IMR-90 (cell line): ENCODE measurements around the gene DCTN2. TPM values are rescaled to one million over a fixed set of nuclear protein-coding genes. Genes with fewer than 3 reads are reported as not detected.

Experiments
- ATAC-seq: fragments of 200-7000 bp; cut with Tn5 transposase; 2 replicates; pipeline ENCODE4 v1.9.1; 2020; ENCODE audit warnings: low read depth, mild to moderate bottlenecking, moderate library complexity
- BruUV-seq: library from RNA; stranded (reverse); fragments of 400-500 nt; replicated peaks from 2 replicates; lab custom pipeline; 2021; lab: Mats Ljungman, UMichigan
- CTCF ChIA-PET: fragments of 300-600 bp; formaldehyde crosslinking; extraction: SDS; loops from one replicate; lab custom pipeline; 2021; ENCODE audit warnings: antibody characterized with exemption; lab: Yijun Ruan, JAX
- POLR2A ChIA-PET: fragments of 300-600 bp; sonication (Branson Sonifier 250); formaldehyde crosslinking; loops from one replicate; lab custom pipeline; 2022; ENCODE audit warnings: antibody characterized with exemption; ENCODE audit not compliant: unreplicated experiment; lab: Charles Lee
- DNase-seq: peaks from one replicate; pipeline ENCODE4 v3.0.0; 2013
- H2AFZ ChIP-seq: replicated peaks from 2 replicates; pipeline ENCODE3; 2013; ENCODE audit warnings: low read length, mild to moderate bottlenecking; ENCODE audit not compliant: poor library complexity
- H2AK5ac ChIP-seq: 2 replicates; pipeline ENCODE4 v1.6.1; 2013; ENCODE audit warnings: low read depth, low read length, inconsistent platforms
- H2AK9ac ChIP-seq: replicated peaks from 2 replicates; pipeline ENCODE3; 2013; ENCODE audit warnings: mild to moderate bottlenecking, low read depth, low read length, moderate library complexity; ENCODE audit not compliant: poor library complexity
- H2BK120ac ChIP-seq: 2 replicates; pipeline ENCODE4 v1.6.1; 2013; ENCODE audit warnings: low read depth, low read length, inconsistent platforms
- H2BK15ac ChIP-seq: 3 replicates; pipeline ENCODE4 v1.6.1; 2013; ENCODE audit warnings: low read depth, low read length, inconsistent platforms
- H2BK20ac ChIP-seq: 2 replicates; pipeline ENCODE4 v1.6.1; 2013; ENCODE audit warnings: low read depth, mild to moderate bottlenecking, inconsistent platforms, low read length, moderate library complexity
- H2BK5ac ChIP-seq: 2 replicates; pipeline ENCODE4 v1.6.1; 2013; ENCODE audit warnings: mild to moderate bottlenecking, low read depth, low read length, inconsistent platforms; ENCODE audit not compliant: poor library complexity, severe bottlenecking
- H3K14ac ChIP-seq: replicated peaks from 2 replicates; pipeline ENCODE4 v1.6.1; 2013; ENCODE audit warnings: low read depth, low read length, inconsistent platforms
- H3K18ac ChIP-seq: 2 replicates; pipeline ENCODE4 v1.6.1; 2013; ENCODE audit warnings: low read depth, low read length, control low read depth
- H3K23ac ChIP-seq: 2 replicates; pipeline ENCODE4 v1.6.1; 2013; ENCODE audit warnings: low read depth, low read length, inconsistent platforms
- H3K27ac ChIP-seq: 2 replicates; pipeline ENCODE4 v1.5.1; 2013; ENCODE audit warnings: mild to moderate bottlenecking, control low read depth, low read length; ENCODE audit not compliant: insufficient read depth
- H3K27me3 ChIP-seq: 2 replicates; pipeline ENCODE4 v1.6.1; 2013; ENCODE audit warnings: low read length; ENCODE audit not compliant: control insufficient read depth, insufficient read depth
- H3K36me3 ChIP-seq: 2 replicates; pipeline ENCODE4 v1.6.1; 2013; ENCODE audit warnings: low read length, mixed read lengths; ENCODE audit not compliant: control insufficient read depth, insufficient read depth
- H3K4ac ChIP-seq: 2 replicates; pipeline ENCODE4 v1.6.1; 2013; ENCODE audit warnings: low read depth, low read length, inconsistent platforms
- H3K4me1 ChIP-seq: 2 replicates; pipeline ENCODE4 v1.6.1; 2013; ENCODE audit warnings: low read length, mixed read lengths; ENCODE audit not compliant: control insufficient read depth, insufficient read depth
- H3K4me2 ChIP-seq: 2 replicates; pipeline ENCODE4 v1.6.1; 2013; ENCODE audit warnings: low read depth, mild to moderate bottlenecking, control low read depth, low read length, moderate library complexity
- H3K4me3 ChIP-seq: 2 replicates; pipeline ENCODE4 v1.5.1; 2013; ENCODE audit warnings: low read depth, mild to moderate bottlenecking, control low read depth, low read length, moderate library complexity; ENCODE audit not compliant: insufficient read depth
- H3K56ac ChIP-seq: 2 replicates; pipeline ENCODE4 v1.6.1; 2013; ENCODE audit warnings: low read length, inconsistent platforms; ENCODE audit not compliant: insufficient read depth; ENCODE audit errors: extremely low read depth
- H3K79me1 ChIP-seq, 2 experiments: 2 replicates each; pipeline ENCODE4 v1.6.1; 2013; ENCODE audit warnings: low read length in 2 of 2, inconsistent platforms in 1 of 2, low read depth in 1 of 2
- H3K9ac ChIP-seq: 2 replicates; pipeline ENCODE4 v1.6.1; 2013; ENCODE audit warnings: low read depth, low read length, control low read depth
- H3K9me1 ChIP-seq: 2 replicates; pipeline ENCODE4 v1.6.1; 2013; ENCODE audit warnings: low read length, inconsistent platforms; ENCODE audit not compliant: insufficient read depth
- H3K9me3 ChIP-seq: 2 replicates; pipeline ENCODE4 v1.6.1; 2013; ENCODE audit warnings: low read length; ENCODE audit not compliant: control insufficient read depth, insufficient read depth
- H4K20me1 ChIP-seq: 2 replicates; pipeline ENCODE4 v1.6.1; 2013; ENCODE audit warnings: low read length, inconsistent platforms; ENCODE audit not compliant: insufficient read depth
- H4K5ac ChIP-seq: 2 replicates; pipeline ENCODE4 v1.6.1; 2013; ENCODE audit warnings: mild to moderate bottlenecking, low read depth, low read length, control low read depth
- H4K8ac ChIP-seq, 2 experiments: 2 replicates each; pipeline ENCODE4 v1.6.1; 2013; ENCODE audit warnings: low read depth in 2 of 2, low read length in 2 of 2, control low read depth in 1 of 2, inconsistent platforms in 1 of 2
- H4K91ac ChIP-seq: 2 replicates; pipeline ENCODE4 v1.6.1; 2013; ENCODE audit warnings: low read depth, low read length, inconsistent platforms; ENCODE audit not compliant: insufficient read depth
- BHLHE40 ChIP-seq: fragments of 150-350 bp; IDR thresholded peaks from 2 replicates; pipeline ENCODE4 v1.6.1; 2016; ENCODE audit warnings: mild to moderate bottlenecking, low read depth, low read length
- CEBPB ChIP-seq: IDR thresholded peaks from 2 replicates; pipeline ENCODE4 v1.6.1; 2012; ENCODE audit warnings: low read depth, low read length, improper control_type of control experiment
- CHD1 ChIP-seq: IDR thresholded peaks from 2 replicates; pipeline ENCODE4 v1.6.1; 2012; ENCODE audit warnings: low read depth, low read length, improper control_type of control experiment
- CTCF ChIP-seq: conservative IDR thresholded peaks from 2 replicates; pipeline ENCODE4 v1.5.1; 2012; ENCODE audit warnings: mild to moderate bottlenecking, low read depth, low read length, improper control_type of control experiment
- ELK1 ChIP-seq: fragments of 150-350 bp; IDR thresholded peaks from 2 replicates; pipeline ENCODE4 v1.6.1; 2016; ENCODE audit warnings: low read depth, mild to moderate bottlenecking, low read length, moderate library complexity, borderline replicate concordance
- FOS ChIP-seq: fragments of 150-350 bp; IDR thresholded peaks from 2 replicates; pipeline ENCODE4 v1.6.1; 2016; ENCODE audit warnings: low read depth, low read length
- MAFK ChIP-seq: IDR thresholded peaks from 2 replicates; pipeline ENCODE4 v1.6.1; 2012; ENCODE audit warnings: low read depth, low read length, improper control_type of control experiment
- MAZ ChIP-seq: IDR thresholded peaks from 2 replicates; pipeline ENCODE4 v1.6.1; 2012; ENCODE audit warnings: low read depth, mild to moderate bottlenecking, low read length, improper control_type of control experiment, moderate library complexity, borderline replicate concordance
- MXI1 ChIP-seq: IDR thresholded peaks from 2 replicates; pipeline ENCODE4 v1.6.1; 2012; ENCODE audit warnings: low read depth, mild to moderate bottlenecking, low read length, moderate library complexity, borderline replicate concordance
- NFE2L2 ChIP-seq: fragments of 150-350 bp; IDR thresholded peaks from 2 replicates; pipeline ENCODE4 v1.6.1; 2016; ENCODE audit warnings: low read depth, mild to moderate bottlenecking, low read length
- RAD21 ChIP-seq: IDR thresholded peaks from 2 replicates; pipeline ENCODE4 v1.6.1; 2012; ENCODE audit warnings: low read length, improper control_type of control experiment
- RCOR1 ChIP-seq: IDR thresholded peaks from 2 replicates; pipeline ENCODE4 v1.6.1; 2012; ENCODE audit warnings: mild to moderate bottlenecking, low read length, improper control_type of control experiment; ENCODE audit not compliant: insufficient replicate concordance
- RFX5 ChIP-seq: IDR thresholded peaks from 2 replicates; pipeline ENCODE4 v1.8.0; 2012; ENCODE audit warnings: low read depth, mild to moderate bottlenecking, low read length, moderate library complexity
- SMC3 ChIP-seq: fragments of 150-350 bp; IDR thresholded peaks from 2 replicates; pipeline ENCODE4 v1.6.1; 2016; ENCODE audit warnings: low read depth, mild to moderate bottlenecking, antibody characterized with exemption, low read length, moderate library complexity
- USF2 ChIP-seq: fragments of 150-350 bp; IDR thresholded peaks from 2 replicates; pipeline ENCODE4 v1.6.1; 2017; ENCODE audit warnings: mild to moderate bottlenecking, antibody characterized with exemption, low read length, low read depth
- WGBS, 2 experiments: methylation state at CpG; one replicate each; pipeline versions ENCODE4 v1.1.5 to v1.1.7; 2013; ENCODE audit warnings: missing lambda C conversion rate in 2 of 2; ENCODE audit not compliant: insufficient read length in 1 of 2; ENCODE audit errors: extremely low coverage in 2 of 2; 5-methylcytosine and 5-hydroxymethylcytosine counted together
- dilution Hi-C: fragments of 300-500 bp; cut with HindIII; formaldehyde crosslinking; loops from one replicate; pipeline ENCODE4 v1.14.3; 2018; ENCODE audit warnings: low sequenced_read_pairs; ENCODE audit not compliant: unreplicated experiment
- in situ Hi-C: fragments of 300-500 bp; cut with MboI; formaldehyde crosslinking; loops from 3 replicates; pipeline ENCODE4 v1.14.3; 2019; ENCODE audit warnings: low sequenced_read_pairs, inconsistent platforms, mixed read lengths
- intact Hi-C: fragments of 100-400 bp; cut with micrococcal nuclease; formaldehyde crosslinking; loops from 2 replicates; pipeline ENCODE4 v1.10.0; 2022
- polyA plus RNA-seq, 3 experiments: library from polyadenylated mRNA; depleted of rRNA; stranded (reverse); fragments of >200 nt; gene quantifications; 2 replicates each; pipeline ENCODE4 v1.2.3, GENCODE V29; 2012; ENCODE audit warnings: low replicate concordance in 1 of 3
- total RNA-seq: library from RNA; depleted of rRNA; stranded (reverse); fragments of >200 nt; gene quantifications from 2 replicates; pipeline ENCODE4 v1.2.3, GENCODE V29; 2012

Gene DCTN2
- total and polyA plus RNA-seq, 2 of the 4 experiments (the other 2 are of a cell fraction), result 125 to 130 TPM

- H2BK5ac ChIP-seq, result no peak overlapping the region
- dilution Hi-C loops, result loop anchor here (25.0 kb wide), 1 partner anchor 90 kb away; no protein-coding TSS in a partner anchor
- H3K4me2 ChIP-seq, result no peak overlapping the region
- no peaks in the 10 kb centered on the region for H3K9me3 ChIP-seq
- H4K8ac ChIP-seq, result no peak overlapping the region
- H3K14ac ChIP-seq, result no peak overlapping the region
- no peaks in the 10 kb centered on the region for H3K79me1 ChIP-seq
- no peak overlapping the region for H4K91ac ChIP-seq
- H2AK5ac ChIP-seq, result no peak overlapping the region
- TF ChIP-seq RAD21, result no peak
- TF ChIP-seq USF2, result no peak
- TF ChIP-seq MAFK, result no peak
- no peak for TF ChIP-seq CTCF
- TF ChIP-seq FOS, result no peak
- no peak for TF ChIP-seq CHD1
- TF ChIP-seq ELK1, result no peak
- no peak for TF ChIP-seq MXI1
- TF ChIP-seq SMC3, result no peak
- TF ChIP-seq CEBPB, result no peak
- no peak for TF ChIP-seq MAZ
- no peak for TF ChIP-seq RFX5
- no peak for TF ChIP-seq BHLHE40
- TF ChIP-seq RCOR1, result no peak
- TF ChIP-seq NFE2L2, result no peak
- no TSS peak for BruUV-seq
- DNase-seq, result no peak
- H2BK15ac ChIP-seq, result no peak overlapping the region
- no peak overlapping the region for H2AFZ ChIP-seq
- H3K36me3 ChIP-seq, result no peaks in the 10 kb centered on the region
- no peak overlapping the region for H3K4me3 ChIP-seq
- ChIA-PET POLR2A (no interaction called here), CTCF (no interaction called here)
- 93% methylated on average over 5 of the region's 12 CpGs; no CpG with 5 or more reads in 1 of the 2 experiments for WGBS, 2 experiments
- in situ Hi-C loops, result no loop called here
- ATAC-seq, result no peak
- H3K9me1 ChIP-seq, result no peaks in the 10 kb centered on the region
- no peak overlapping the region for H3K18ac ChIP-seq
- H3K4me1 ChIP-seq, result no peaks in the 10 kb centered on the region
- H3K4ac ChIP-seq, result no peak overlapping the region
- no peak overlapping the region for H2BK20ac ChIP-seq
- no peak overlapping the region for H3K9ac ChIP-seq
- H4K20me1 ChIP-seq, result no peaks in the 10 kb centered on the region
- H3K23ac ChIP-seq, result no peak overlapping the region
- peak overlapping the region; percentile 28 for H2AK9ac ChIP-seq
- intact Hi-C loops, result no loop called here
- no peak overlapping the region for H3K27ac ChIP-seq
- H3K27me3 ChIP-seq, result peaks cover 16% of the 10 kb centered on the region
- H4K5ac ChIP-seq, result no peak overlapping the region
- H3K56ac ChIP-seq, result no peak overlapping the region
- no peak overlapping the region for H2BK120ac ChIP-seq
These were observed 25.2 kb upstream of the DCTN2 start for GRCh38 chr12:57571926-57572762.
